HEK293 (cell line): Measurements from ENCODE around the gene ARSB.

Experiments
- CTCF ChIA-PET: fragments of 350-600 bp; formaldehyde crosslinking; extraction: SDS; loops from one replicate; lab custom pipeline; 2021; ENCODE audit warnings: antibody characterized with exemption; lab: Yijun Ruan, JAX
- POLR2A ChIA-PET: fragments of 300-600 bp; formaldehyde crosslinking; extraction: SDS; loops from one replicate; lab custom pipeline; 2020; ENCODE audit warnings: antibody characterized with exemption, inconsistent platforms; lab: Yijun Ruan, JAX
- H3K27ac ChIP-seq: fragments of 200-500 bp; sonication (Bioruptor generic); 2 replicates; pipeline ENCODE4 v1.5.1; 2014; ENCODE audit warnings: low read depth, low read length, control low read depth, inconsistent platforms; ENCODE audit errors: extremely low read depth
- H3K36me3 ChIP-seq, 2 experiments: fragments of 200-500 bp in 1 of 2; sonication (Bioruptor generic) in 1 of 2; 1 replicate in 1 of 2; 2 replicates in 1 of 2; pipeline ENCODE4 v1.5.1; 2014 to 2017; ENCODE audit warnings: inconsistent platforms in 2 of 2, low read length in 2 of 2; ENCODE audit not compliant: control insufficient read depth in 2 of 2, insufficient read depth in 1 of 2
- H3K4me1 ChIP-seq: fragments of 200-500 bp; sonication (Bioruptor generic); 2 replicates; pipeline ENCODE4 v1.5.1; 2014; ENCODE audit warnings: mild to moderate bottlenecking, low read length, inconsistent platforms; ENCODE audit not compliant: control insufficient read depth, insufficient read depth
- H3K4me3 ChIP-seq: 2 replicates; pipeline ENCODE4 v1.5.1; 2011; ENCODE audit warnings: low read depth, mild to moderate bottlenecking, control low read depth, low read length, moderate library complexity
- H3K9me3 ChIP-seq: fragments of 200-500 bp; sonication (Bioruptor generic); 2 replicates; pipeline ENCODE4 v1.5.1; 2014; ENCODE audit warnings: low read depth, low read length, inconsistent platforms; ENCODE audit not compliant: control insufficient read depth, insufficient read depth
- FEZF1 ChIP-seq: fragments of 450-650 bp; formaldehyde crosslinking; IDR thresholded peaks from 2 replicates; pipeline ENCODE4 v1.5.1; 2016; ENCODE audit warnings: missing biosample characterization, missing genetic modification characterization
- GLI2 ChIP-seq: fragments of 450-650 bp; formaldehyde crosslinking; IDR thresholded peaks from 2 replicates; pipeline ENCODE4; 2017; ENCODE audit warnings: missing biosample characterization, missing genetic modification characterization, low read depth, borderline replicate concordance
- KLF16 ChIP-seq: fragments of 450-650 bp; formaldehyde crosslinking; IDR thresholded peaks from 2 replicates; pipeline ENCODE4 v1.5.1; 2017; ENCODE audit warnings: missing biosample characterization, missing genetic modification characterization
- MZF1 ChIP-seq: fragments of 450-650 bp; formaldehyde crosslinking; IDR thresholded peaks from 2 replicates; pipeline ENCODE4 v1.5.1; 2017; ENCODE audit warnings: missing biosample characterization, missing genetic modification characterization, borderline replicate concordance
- SCRT2 ChIP-seq: fragments of 450-650 bp; formaldehyde crosslinking; IDR thresholded peaks from 2 replicates; pipeline ENCODE4 v1.5.1; 2016; ENCODE audit warnings: missing biosample characterization, missing genetic modification characterization
- YY1 ChIP-seq: fragments of 450-650 bp; formaldehyde crosslinking; IDR thresholded peaks from 2 replicates; pipeline ENCODE4 v1.5.1; 2018; ENCODE audit warnings: missing biosample characterization, missing genetic modification characterization
- ZBTB17 ChIP-seq: fragments of 450-650 bp; formaldehyde crosslinking; IDR thresholded peaks from 2 replicates; pipeline ENCODE4 v1.5.1; 2016; ENCODE audit warnings: missing biosample characterization, missing genetic modification characterization
- ZEB2 ChIP-seq: fragments of 450-650 bp; formaldehyde crosslinking; IDR thresholded peaks from 2 replicates; pipeline ENCODE4 v1.5.1; 2016; ENCODE audit warnings: missing biosample characterization, missing genetic modification characterization
- ZFP41 ChIP-seq: fragments of 450-650 bp; formaldehyde crosslinking; IDR thresholded peaks from 2 replicates; pipeline ENCODE4 v1.5.1; 2016; ENCODE audit warnings: missing biosample characterization, missing genetic modification characterization, borderline replicate concordance
- ZNF10 ChIP-seq: fragments of 450-650 bp; formaldehyde crosslinking; IDR thresholded peaks from 2 replicates; pipeline ENCODE4 v1.5.1; 2017; ENCODE audit warnings: missing biosample characterization, missing genetic modification characterization
- ZNF2 ChIP-seq: fragments of 450-650 bp; formaldehyde crosslinking; IDR thresholded peaks from 2 replicates; pipeline ENCODE4 v1.5.1; 2016; ENCODE audit warnings: missing biosample characterization, missing genetic modification characterization
- ZNF223 ChIP-seq: fragments of 450-650 bp; formaldehyde crosslinking; IDR thresholded peaks from 2 replicates; pipeline ENCODE4 v1.5.1; 2016; ENCODE audit warnings: missing biosample characterization, missing genetic modification characterization
- ZNF239 ChIP-seq: fragments of 450-650 bp; formaldehyde crosslinking; IDR thresholded peaks from 2 replicates; pipeline ENCODE4 v1.5.1; 2016; ENCODE audit warnings: missing biosample characterization, missing genetic modification characterization
- ZNF24 ChIP-seq: fragments of 450-650 bp; formaldehyde crosslinking; IDR thresholded peaks from 2 replicates; pipeline ENCODE4 v1.5.1; 2016; ENCODE audit warnings: missing biosample characterization, missing genetic modification characterization
- ZNF292 ChIP-seq: fragments of 450-650 bp; formaldehyde crosslinking; IDR thresholded peaks from 2 replicates; pipeline ENCODE4 v1.5.1; 2016; ENCODE audit warnings: low read depth, missing biosample characterization, missing genetic modification characterization, borderline replicate concordance
- ZNF335 ChIP-seq: fragments of 450-650 bp; formaldehyde crosslinking; conservative IDR thresholded peaks from 2 replicates; pipeline ENCODE4 v1.5.1; 2016; ENCODE audit warnings: missing biosample characterization, missing genetic modification characterization
- ZNF354C ChIP-seq: fragments of 450-650 bp; formaldehyde crosslinking; IDR thresholded peaks from 2 replicates; pipeline ENCODE4 v1.5.1; 2016; ENCODE audit warnings: missing biosample characterization, missing genetic modification characterization, low read depth, borderline replicate concordance
- ZNF416 ChIP-seq: fragments of 450-650 bp; formaldehyde crosslinking; IDR thresholded peaks from 2 replicates; pipeline ENCODE4 v1.5.1; 2016; ENCODE audit warnings: missing biosample characterization, missing genetic modification characterization
- ZNF423 ChIP-seq: fragments of 450-650 bp; formaldehyde crosslinking; IDR thresholded peaks from 2 replicates; pipeline ENCODE4 v1.5.1; 2016; ENCODE audit warnings: missing biosample characterization, missing genetic modification characterization
- ZNF548 ChIP-seq: fragments of 450-650 bp; formaldehyde crosslinking; IDR thresholded peaks from 2 replicates; pipeline ENCODE4 v1.5.1; 2016; ENCODE audit warnings: missing biosample characterization, missing genetic modification characterization
- ZNF560 ChIP-seq: fragments of 450-650 bp; formaldehyde crosslinking; IDR thresholded peaks from 2 replicates; pipeline ENCODE4 v1.5.1; 2017; ENCODE audit warnings: missing biosample characterization, missing genetic modification characterization, borderline replicate concordance
- ZNF600 ChIP-seq: fragments of 450-650 bp; formaldehyde crosslinking; IDR thresholded peaks from 2 replicates; pipeline ENCODE4 v1.5.1; 2016; ENCODE audit warnings: missing biosample characterization, missing genetic modification characterization
- ZNF654 ChIP-seq: fragments of 450-650 bp; formaldehyde crosslinking; IDR thresholded peaks from 2 replicates; pipeline ENCODE4 v1.5.1; 2016; ENCODE audit warnings: low read depth, missing biosample characterization, missing genetic modification characterization
- ZNF660 ChIP-seq: fragments of 450-650 bp; IDR thresholded peaks from 2 replicates; pipeline ENCODE4 v1.5.1; 2018; ENCODE audit warnings: missing biosample characterization, mild to moderate bottlenecking, missing genetic modification characterization
- ZNF701 ChIP-seq: fragments of 450-650 bp; formaldehyde crosslinking; IDR thresholded peaks from 2 replicates; pipeline ENCODE4 v1.5.1; 2016; ENCODE audit warnings: missing biosample characterization, missing genetic modification characterization
- ZNF777 ChIP-seq: fragments of 450-650 bp; formaldehyde crosslinking; IDR thresholded peaks from 2 replicates; pipeline ENCODE4 v1.5.1; 2017; ENCODE audit warnings: missing biosample characterization, missing genetic modification characterization, borderline replicate concordance
- TF ChIP-seq, protein P1 (sequence below): fragments of 450-650 bp; formaldehyde crosslinking; IDR thresholded peaks from 2 replicates; pipeline ENCODE4 v1.5.1; 2017; ENCODE audit warnings: missing biosample characterization, missing genetic modification characterization
- TF ChIP-seq, protein P2 (sequence below): fragments of 450-650 bp; formaldehyde crosslinking; IDR thresholded peaks from 2 replicates; pipeline ENCODE4 v1.5.1; 2016; ENCODE audit warnings: missing biosample characterization, missing genetic modification characterization
- TF ChIP-seq, protein P3 (sequence below): fragments of 450-650 bp; formaldehyde crosslinking; IDR thresholded peaks from 2 replicates; pipeline ENCODE4 v1.5.1; 2017; ENCODE audit warnings: missing biosample characterization, missing genetic modification characterization

ARSB gene

DNA sequence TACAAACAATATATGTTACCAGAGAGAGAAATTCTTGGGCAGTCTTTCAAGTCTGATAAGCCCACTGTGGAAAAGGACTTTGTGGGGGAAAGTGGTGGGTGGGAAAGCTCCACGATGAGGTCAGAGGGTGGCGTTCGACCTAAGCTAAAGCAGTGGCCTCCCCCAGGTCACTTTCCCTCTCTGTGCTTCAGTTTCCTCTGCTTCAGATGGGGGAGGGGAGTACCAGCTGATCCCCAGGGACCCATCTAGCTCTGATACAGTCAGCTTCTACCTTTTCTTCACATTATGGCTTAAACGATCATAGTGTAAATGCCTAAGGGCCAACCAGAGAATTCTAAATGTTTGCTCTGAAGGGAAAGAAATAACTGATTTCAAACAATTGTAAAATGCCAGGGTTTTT, 36.6 kb upstream of the ARSB start (continued):
- no peak for TF ChIP-seq ZNF548
- TF ChIP-seq GLI2 (tag by site-specific recombination), result no peak
- TF ChIP-seq, protein P1, sequence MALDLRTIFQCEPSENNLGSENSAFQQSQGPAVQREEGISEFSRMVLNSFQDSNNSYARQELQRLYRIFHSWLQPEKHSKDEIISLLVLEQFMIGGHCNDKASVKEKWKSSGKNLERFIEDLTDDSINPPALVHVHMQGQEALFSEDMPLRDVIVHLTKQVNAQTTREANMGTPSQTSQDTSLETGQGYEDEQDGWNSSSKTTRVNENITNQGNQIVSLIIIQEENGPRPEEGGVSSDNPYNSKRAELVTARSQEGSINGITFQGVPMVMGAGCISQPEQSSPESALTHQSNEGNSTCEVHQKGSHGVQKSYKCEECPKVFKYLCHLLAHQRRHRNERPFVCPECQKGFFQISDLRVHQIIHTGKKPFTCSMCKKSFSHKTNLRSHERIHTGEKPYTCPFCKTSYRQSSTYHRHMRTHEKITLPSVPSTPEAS (tag by site-specific recombination), result no peak; the same call in 1 of the 2 replicates
- no peak for TF ChIP-seq ZNF416 (tag by site-specific recombination)
- no peak for TF ChIP-seq ZNF777 (tag by site-specific recombination)
- TF ChIP-seq ZNF701 (tag by site-specific recombination), result no peak

DNA sequence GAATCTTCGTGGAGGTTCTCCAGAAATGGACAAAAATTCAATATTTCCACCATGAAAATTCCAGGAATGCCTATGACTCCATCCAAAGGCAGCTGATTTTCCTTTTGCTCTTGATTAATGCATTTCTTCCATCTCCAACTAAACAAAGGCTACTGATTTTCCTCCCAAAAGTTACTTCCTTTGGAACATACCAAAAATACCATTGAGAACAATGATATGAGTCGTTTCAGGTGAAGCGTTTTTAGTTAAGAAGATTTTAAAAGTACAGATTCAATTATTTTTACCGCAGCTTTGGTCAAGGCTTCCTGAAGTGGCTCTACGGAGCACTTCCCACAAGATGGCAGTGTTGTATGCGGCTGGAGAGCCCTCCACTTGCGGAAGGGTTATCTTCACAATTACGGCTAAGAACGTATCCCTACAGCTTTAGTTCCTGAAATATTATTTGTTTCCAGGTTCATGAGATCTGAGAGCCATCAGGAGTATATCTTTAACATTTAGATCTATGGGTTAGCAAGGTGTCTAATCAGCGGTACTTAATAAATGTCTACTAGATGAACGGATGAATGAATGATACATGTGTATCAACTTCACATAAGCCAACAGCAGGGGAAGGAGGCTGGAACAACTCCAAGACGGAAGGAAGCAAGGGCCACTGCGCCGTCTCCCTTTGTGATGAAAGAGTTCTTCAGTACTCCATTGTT, 35.9 kb upstream of the ARSB start:
- ChIA-PET CTCF (interaction anchor here (0.5 to 9.6 kb wide), 49 partner anchors 9 to 1636 kb away, joined by 3 to 303 read pairs (median 4); partner anchors contain the start of gene ARSB), POLR2A (interaction anchor here (1.1 kb wide), 1 partner anchor 36 kb away, joined by 3 read pairs; no protein-coding TSS in a partner anchor)
- peaks cover 5% of the 10 kb centered on the region for H3K4me1 ChIP-seq
- H3K27ac ChIP-seq, result no peak overlapping the region
- no peaks in the 10 kb centered on the region for H3K9me3 ChIP-seq
- no peak overlapping the region for H3K4me3 ChIP-seq
- H3K36me3 ChIP-seq, result no peaks in the 10 kb centered on the region
- TF ChIP-seq, protein P2, sequence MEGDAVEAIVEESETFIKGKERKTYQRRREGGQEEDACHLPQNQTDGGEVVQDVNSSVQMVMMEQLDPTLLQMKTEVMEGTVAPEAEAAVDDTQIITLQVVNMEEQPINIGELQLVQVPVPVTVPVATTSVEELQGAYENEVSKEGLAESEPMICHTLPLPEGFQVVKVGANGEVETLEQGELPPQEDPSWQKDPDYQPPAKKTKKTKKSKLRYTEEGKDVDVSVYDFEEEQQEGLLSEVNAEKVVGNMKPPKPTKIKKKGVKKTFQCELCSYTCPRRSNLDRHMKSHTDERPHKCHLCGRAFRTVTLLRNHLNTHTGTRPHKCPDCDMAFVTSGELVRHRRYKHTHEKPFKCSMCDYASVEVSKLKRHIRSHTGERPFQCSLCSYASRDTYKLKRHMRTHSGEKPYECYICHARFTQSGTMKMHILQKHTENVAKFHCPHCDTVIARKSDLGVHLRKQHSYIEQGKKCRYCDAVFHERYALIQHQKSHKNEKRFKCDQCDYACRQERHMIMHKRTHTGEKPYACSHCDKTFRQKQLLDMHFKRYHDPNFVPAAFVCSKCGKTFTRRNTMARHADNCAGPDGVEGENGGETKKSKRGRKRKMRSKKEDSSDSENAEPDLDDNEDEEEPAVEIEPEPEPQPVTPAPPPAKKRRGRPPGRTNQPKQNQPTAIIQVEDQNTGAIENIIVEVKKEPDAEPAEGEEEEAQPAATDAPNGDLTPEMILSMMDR (tag by site-specific recombination), result peak; percentile 79
- TF ChIP-seq, protein P3, sequence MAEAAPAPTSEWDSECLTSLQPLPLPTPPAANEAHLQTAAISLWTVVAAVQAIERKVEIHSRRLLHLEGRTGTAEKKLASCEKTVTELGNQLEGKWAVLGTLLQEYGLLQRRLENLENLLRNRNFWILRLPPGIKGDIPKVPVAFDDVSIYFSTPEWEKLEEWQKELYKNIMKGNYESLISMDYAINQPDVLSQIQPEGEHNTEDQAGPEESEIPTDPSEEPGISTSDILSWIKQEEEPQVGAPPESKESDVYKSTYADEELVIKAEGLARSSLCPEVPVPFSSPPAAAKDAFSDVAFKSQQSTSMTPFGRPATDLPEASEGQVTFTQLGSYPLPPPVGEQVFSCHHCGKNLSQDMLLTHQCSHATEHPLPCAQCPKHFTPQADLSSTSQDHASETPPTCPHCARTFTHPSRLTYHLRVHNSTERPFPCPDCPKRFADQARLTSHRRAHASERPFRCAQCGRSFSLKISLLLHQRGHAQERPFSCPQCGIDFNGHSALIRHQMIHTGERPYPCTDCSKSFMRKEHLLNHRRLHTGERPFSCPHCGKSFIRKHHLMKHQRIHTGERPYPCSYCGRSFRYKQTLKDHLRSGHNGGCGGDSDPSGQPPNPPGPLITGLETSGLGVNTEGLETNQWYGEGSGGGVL (tag by site-specific recombination), result no peak
- TF ChIP-seq YY1 (tag by site-specific recombination) (no peak), ZEB2 (0 out of 2 replicates have a peak, but pooled peaks have one; percentile 34), ZBTB17 (tag by site-specific recombination) (peak; percentile 44), ZNF223 (tag by site-specific recombination) (no peak), ZNF2 (tag by site-specific recombination) (peak; percentile 94), ZNF654 (tag by site-specific recombination) (peak; percentile 87), KLF16 (tag by site-specific recombination) (no peak), SCRT2 (0 out of 2 replicates have a peak, but pooled peaks have one; percentile 37), ZNF10 (tag by site-specific recombination) (peak; percentile 70; the same call in 1 of the 2 replicates), ZNF600 (tag by site-specific recombination) (no peak), ZNF335 (no peak), ZFP41 (no peak), ZNF660 (peak; percentile 51; the same call in 1 of the 2 replicates), ZNF416 (tag by site-specific recombination) (no peak), MZF1 (tag by site-specific recombination) (peak; percentile 85; the same call in 1 of the 2 replicates), ZNF354C (tag by site-specific recombination) (no peak), ZNF560 (tag by site-specific recombination) (no peak), ZNF292 (no peak), ZNF239 (tag by site-specific recombination) (no peak), FEZF1 (no peak), ZNF423 (no peak), ZNF24 (tag by site-specific recombination) (peak; percentile 90)
